ENCODE data around the gene MLX. TPM values are rescaled to one million over a fixed set of nuclear protein-coding genes. Genes with fewer than 3 reads are reported as not detected.

Gene MLX
- total RNA-seq, 1 donor from 2014 or later = 26.8 TPM

- H3K36me3 Mint-ChIP-seq (ENCODE audit: insufficient read depth) = peaks cover 2% of the 10 kb centered on the region
- H3K27me3 Mint-ChIP-seq = no peaks in the 10 kb centered on the region
- TF ChIP-seq CTCF (IDR thresholded peaks at IDR 0.05; ENCODE audit: unreplicated experiment) = no peak
- H3K9me3 Mint-ChIP-seq (ENCODE audit: low read depth) = no peaks in the 10 kb centered on the region
- H3K4me1 Mint-ChIP-seq (ENCODE audit: low read depth) = peaks cover 21% of the 10 kb centered on the region
- peak overlapping the region; percentile 92 for H3K4me3 Mint-ChIP-seq (ENCODE audit: low read depth)
- DNase-seq (ENCODE audit: low spot score, unreplicated experiment) = no peak
- H3K27ac Mint-ChIP-seq = no peak overlapping the region
These were observed 3.0 kb upstream of the MLX start for GRCh38 chr17:42563950-42564349.

GRCh38 chr17:42564815-42565522, 1.9 kb upstream of the MLX start:
- DNase-seq (ENCODE audit: low spot score, unreplicated experiment) = no peak
- Mint-ChIP-seq H3K27me3 (no peaks in the 10 kb centered on the region), H3K4me1 (ENCODE audit: low read depth) (peaks cover 21% of the 10 kb centered on the region), H3K27ac (no peak overlapping the region), H3K36me3 (ENCODE audit: insufficient read depth) (peaks cover 3% of the 10 kb centered on the region), H3K9me3 (ENCODE audit: low read depth) (no peaks in the 10 kb centered on the region), H3K4me3 (ENCODE audit: low read depth) (no peak overlapping the region)
- TF ChIP-seq CTCF (IDR thresholded peaks at IDR 0.05; ENCODE audit: unreplicated experiment) = no peak

- H3K36me3 Mint-ChIP-seq (ENCODE audit: insufficient read depth) = peaks cover 3% of the 10 kb centered on the region
- no peak for DNase-seq (ENCODE audit: low spot score, unreplicated experiment)
- H3K27me3 Mint-ChIP-seq = no peaks in the 10 kb centered on the region
- H3K27ac Mint-ChIP-seq = no peak overlapping the region
- peak overlapping the region; percentile 91 for H3K4me3 Mint-ChIP-seq (ENCODE audit: low read depth)
- peaks cover 20% of the 10 kb centered on the region for H3K4me1 Mint-ChIP-seq (ENCODE audit: low read depth)
- no peak for TF ChIP-seq CTCF (IDR thresholded peaks at IDR 0.05; ENCODE audit: unreplicated experiment)
- no peaks in the 10 kb centered on the region for H3K9me3 Mint-ChIP-seq (ENCODE audit: low read depth)
These were observed 1.2 kb upstream of the MLX start for GRCh38 chr17:42565523-42566214.

GRCh38 chr17:42566215-42566882, 551 bp upstream of the MLX start:
- H3K27ac Mint-ChIP-seq = peak overlapping the region; percentile 74
- peak overlapping the region; percentile 91 for H3K4me3 Mint-ChIP-seq (ENCODE audit: low read depth)
- no peak for DNase-seq (ENCODE audit: low spot score, unreplicated experiment)
- no peaks in the 10 kb centered on the region for H3K9me3 Mint-ChIP-seq (ENCODE audit: low read depth)
- TF ChIP-seq CTCF (IDR thresholded peaks at IDR 0.05; ENCODE audit: unreplicated experiment) = no peak
- H3K27me3 Mint-ChIP-seq = no peaks in the 10 kb centered on the region
- peaks cover 4% of the 10 kb centered on the region for H3K36me3 Mint-ChIP-seq (ENCODE audit: insufficient read depth)
- peaks cover 19% of the 10 kb centered on the region for H3K4me1 Mint-ChIP-seq (ENCODE audit: low read depth)

GRCh38 chr17:42568341-42569111, 1.6 kb downstream of the MLX start:
- Mint-ChIP-seq H3K27ac (no peak overlapping the region), H3K36me3 (ENCODE audit: insufficient read depth) (peaks cover 14% of the 10 kb centered on the region), H3K4me1 (ENCODE audit: low read depth) (peaks cover 9% of the 10 kb centered on the region), H3K4me3 (ENCODE audit: low read depth) (peak overlapping the region; percentile 33), H3K9me3 (ENCODE audit: low read depth) (no peaks in the 10 kb centered on the region), H3K27me3 (no peaks in the 10 kb centered on the region)
- no peak for DNase-seq (ENCODE audit: low spot score, unreplicated experiment)
- TF ChIP-seq CTCF (IDR thresholded peaks at IDR 0.05; ENCODE audit: unreplicated experiment) = no peak

Data from progenitor cell of endocrine pancreas (in vitro differentiated cells).